ENCODE data around the gene VPS18.

GRCh38 chr15:40933517-40933902 lies 39.3 kb downstream of the VPS18 start:
- TF ChIP-seq, protein P1, sequence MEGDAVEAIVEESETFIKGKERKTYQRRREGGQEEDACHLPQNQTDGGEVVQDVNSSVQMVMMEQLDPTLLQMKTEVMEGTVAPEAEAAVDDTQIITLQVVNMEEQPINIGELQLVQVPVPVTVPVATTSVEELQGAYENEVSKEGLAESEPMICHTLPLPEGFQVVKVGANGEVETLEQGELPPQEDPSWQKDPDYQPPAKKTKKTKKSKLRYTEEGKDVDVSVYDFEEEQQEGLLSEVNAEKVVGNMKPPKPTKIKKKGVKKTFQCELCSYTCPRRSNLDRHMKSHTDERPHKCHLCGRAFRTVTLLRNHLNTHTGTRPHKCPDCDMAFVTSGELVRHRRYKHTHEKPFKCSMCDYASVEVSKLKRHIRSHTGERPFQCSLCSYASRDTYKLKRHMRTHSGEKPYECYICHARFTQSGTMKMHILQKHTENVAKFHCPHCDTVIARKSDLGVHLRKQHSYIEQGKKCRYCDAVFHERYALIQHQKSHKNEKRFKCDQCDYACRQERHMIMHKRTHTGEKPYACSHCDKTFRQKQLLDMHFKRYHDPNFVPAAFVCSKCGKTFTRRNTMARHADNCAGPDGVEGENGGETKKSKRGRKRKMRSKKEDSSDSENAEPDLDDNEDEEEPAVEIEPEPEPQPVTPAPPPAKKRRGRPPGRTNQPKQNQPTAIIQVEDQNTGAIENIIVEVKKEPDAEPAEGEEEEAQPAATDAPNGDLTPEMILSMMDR (IDR thresholded peaks at IDR 0.05; ENCODE audit: insufficient read depth, low read length, poor library complexity, severe bottlenecking): no peak
- no peak for TF ChIP-seq EZH2phosphoT487 (conservative IDR thresholded peaks at IDR 0.05; ENCODE audit: low read length)
